Prostate gland (tissue), 2 donors: ENCODE results near the gene SLC39A13. TPM values are rescaled to one million over a fixed set of nuclear protein-coding genes. Genes with fewer than 3 reads are reported as not detected.
A peak's percentile ranks its signal among the peaks of the same experiment; 100 is the strongest.

Experiments used
- DNase-seq: peaks from one replicate; pipeline ENCODE4 v3.0.0-alpha.2; 2019; ENCODE audit warnings: low spot score
- H3K27ac ChIP-seq, 2 donors: fragments of 200-600 bp; sonication (generic); 2 replicates each; pipeline ENCODE4 v1.5.1; 2017 to 2019
- H3K27me3 ChIP-seq: fragments of 200-600 bp; sonication (generic); replicated peaks from 2 replicates; pipeline ENCODE4 v1.5.1; 2019; ENCODE audit not compliant: insufficient read depth
- H3K36me3 ChIP-seq, 2 donors: fragments of 200-600 bp; sonication (generic); 1 replicate in 1 of 2; 2 replicates in 1 of 2; pipeline versions ENCODE4 v1.5.1 to v1.8.1; 2017 to 2019
- H3K4me1 ChIP-seq: fragments of 200-600 bp; sonication (generic); replicated peaks from 2 replicates; pipeline ENCODE4 v1.5.1; 2019
- H3K4me3 ChIP-seq, 2 donors: fragments of 200-600 bp; sonication (generic); 2 replicates each; pipeline ENCODE4 v1.5.1; 2017 to 2019
- H3K9me3 ChIP-seq: fragments of 200-600 bp; sonication (generic); 2 replicates; pipeline ENCODE4 v1.5.1; 2017
- POLR2A ChIP-seq: fragments of 450-650 bp; IDR thresholded peaks from one replicate; pipeline ENCODE4 v1.6.1; 2016; ENCODE audit warnings: antibody characterized with exemption, mild to moderate bottlenecking
- POLR2AphosphoS5 ChIP-seq: sonication (generic); formaldehyde crosslinking; IDR thresholded peaks from one replicate; pipeline ENCODE4 v1.6.1; 2017; ENCODE audit warnings: antibody characterized with exemption
- WGBS: methylation state at CpG from one replicate; pipeline ENCODE4 v1.1.5; 2018; 5-methylcytosine and 5-hydroxymethylcytosine counted together
- intact Hi-C: fragments of 100-400 bp; cut with DNase I; formaldehyde crosslinking; loops from one replicate; pipeline ENCODE4 v1.14.2; 2022
- total RNA-seq, 2 donors: library from RNA; depleted of rRNA; stranded (reverse); fragments of >200 nt; gene quantifications; one replicate each; pipeline ENCODE4 v1.1.0, GENCODE V29; 2016
- TF ChIP-seq, protein P1 (sequence below), 4 experiments: fragments of 200-600 bp in 2 of 4; fragments of 450-650 bp in 2 of 4; sonication (generic) in 2 of 4; IDR thresholded peaks; 1 replicate in 3 of 4; 2 replicates in 1 of 4; pipeline ENCODE4 v1.5.1; 2016 to 2019; ENCODE audit warnings: antibody characterized with exemption in 4 of 4, mild to moderate bottlenecking in 2 of 4, moderate library complexity in 2 of 4

SLC39A13 gene
- total RNA-seq, 2 donors from 2014 or later: 53.1 to 93.7 TPM

GRCh38 chr11:47425611-47426010, 17.2 kb downstream of the SLC39A13 start:
- H3K4me3 ChIP-seq: peak overlapping the region; percentile 80 to 85
- no peaks in the 10 kb centered on the region for H3K27me3 ChIP-seq
- no peak for DNase-seq
- under 1% methylated on average over 14 of the region's 14 CpGs for WGBS
- peaks cover 0 to 13% of the 10 kb centered on the region in 2 donors for H3K36me3 ChIP-seq
- TF ChIP-seq POLR2AphosphoS5 (no peak), POLR2A (no peak)
- TF ChIP-seq, protein P1, sequence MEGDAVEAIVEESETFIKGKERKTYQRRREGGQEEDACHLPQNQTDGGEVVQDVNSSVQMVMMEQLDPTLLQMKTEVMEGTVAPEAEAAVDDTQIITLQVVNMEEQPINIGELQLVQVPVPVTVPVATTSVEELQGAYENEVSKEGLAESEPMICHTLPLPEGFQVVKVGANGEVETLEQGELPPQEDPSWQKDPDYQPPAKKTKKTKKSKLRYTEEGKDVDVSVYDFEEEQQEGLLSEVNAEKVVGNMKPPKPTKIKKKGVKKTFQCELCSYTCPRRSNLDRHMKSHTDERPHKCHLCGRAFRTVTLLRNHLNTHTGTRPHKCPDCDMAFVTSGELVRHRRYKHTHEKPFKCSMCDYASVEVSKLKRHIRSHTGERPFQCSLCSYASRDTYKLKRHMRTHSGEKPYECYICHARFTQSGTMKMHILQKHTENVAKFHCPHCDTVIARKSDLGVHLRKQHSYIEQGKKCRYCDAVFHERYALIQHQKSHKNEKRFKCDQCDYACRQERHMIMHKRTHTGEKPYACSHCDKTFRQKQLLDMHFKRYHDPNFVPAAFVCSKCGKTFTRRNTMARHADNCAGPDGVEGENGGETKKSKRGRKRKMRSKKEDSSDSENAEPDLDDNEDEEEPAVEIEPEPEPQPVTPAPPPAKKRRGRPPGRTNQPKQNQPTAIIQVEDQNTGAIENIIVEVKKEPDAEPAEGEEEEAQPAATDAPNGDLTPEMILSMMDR (IDR thresholded peaks at IDR 0.05): no peak
- H3K9me3 ChIP-seq: no peaks in the 10 kb centered on the region
- peak overlapping the region; percentile 84 to 91 for H3K27ac ChIP-seq
- H3K4me1 ChIP-seq: peaks cover 9% of the 10 kb centered on the region
- intact Hi-C loops: loop anchor here (10.0 kb wide), 1 partner anchor 151 kb away; the partner anchor contains the start of gene MADD

- WGBS: under 1% methylated on average over 62 of the region's 62 CpGs
- TF ChIP-seq POLR2A (peak; percentile 49), POLR2AphosphoS5 (peak; percentile 92)
- TF ChIP-seq, protein P1 (IDR thresholded peaks at IDR 0.05): no peak
- Histone ChIP-seq H3K4me3 (peak within 1 kb of the TSS; percentile 80 to 85), H3K36me3 (peaks cover 0 to 13% of the 10 kb centered on the region in 2 donors), H3K27me3 (no peaks in the 10 kb centered on the region), H3K9me3 (no peaks in the 10 kb centered on the region), H3K4me1 (peaks cover 9% of the 10 kb centered on the region), H3K27ac (peak within 1 kb of the TSS; percentile 84 to 91)
- intact Hi-C loops: loop anchor here (10.0 kb wide), 1 partner anchor 152 kb away; the partner anchor contains the start of gene MADD
- DNase-seq: peak; percentile 98
These were observed 17.9 kb downstream of the SLC39A13 start, which contains the start of gene PSMC3 for GRCh38 chr11:47426062-47426956. TSS of gene PSMC3 (minus strand) at chr11:47426439. CDS start at chr11:47426279, 160 bp downstream.

DNA sequence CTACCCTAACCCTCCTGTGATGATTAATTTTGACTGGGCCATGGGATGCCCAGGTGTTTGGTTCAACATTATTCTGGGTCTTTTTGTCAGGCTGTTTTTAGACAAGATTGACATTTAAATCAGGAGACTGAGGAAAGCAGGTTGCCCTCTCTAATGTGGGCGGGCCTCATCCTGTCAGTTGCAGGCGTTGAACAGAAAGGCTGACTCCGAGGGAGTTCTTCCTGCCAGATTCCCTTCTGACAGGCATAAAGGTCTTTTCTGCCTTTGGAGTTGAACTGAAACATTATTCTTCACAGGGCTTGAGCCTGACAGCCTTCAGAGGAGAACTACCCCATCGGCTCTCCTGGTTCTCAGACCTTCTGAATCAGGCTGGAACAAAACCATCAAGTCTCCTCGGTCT, 22.1 kb downstream of the SLC39A13 start:
- 63% methylated on average over 5 of the region's 5 CpGs for WGBS
- H3K4me3 ChIP-seq: no peak overlapping the region
- TF ChIP-seq POLR2AphosphoS5: no peak
- TF ChIP-seq, protein P1 (IDR thresholded peaks at IDR 0.05): no peak
- TF ChIP-seq POLR2A: no peak
- DNase-seq: no peak
- H3K36me3 ChIP-seq: no peaks in the 10 kb centered on the region
- intact Hi-C loops: no loop called here
- no peak overlapping the region for H3K27ac ChIP-seq
- no peaks in the 10 kb centered on the region for H3K9me3 ChIP-seq
- H3K27me3 ChIP-seq: no peaks in the 10 kb centered on the region
- peaks cover under 1% of the 10 kb centered on the region for H3K4me1 ChIP-seq

DNA sequence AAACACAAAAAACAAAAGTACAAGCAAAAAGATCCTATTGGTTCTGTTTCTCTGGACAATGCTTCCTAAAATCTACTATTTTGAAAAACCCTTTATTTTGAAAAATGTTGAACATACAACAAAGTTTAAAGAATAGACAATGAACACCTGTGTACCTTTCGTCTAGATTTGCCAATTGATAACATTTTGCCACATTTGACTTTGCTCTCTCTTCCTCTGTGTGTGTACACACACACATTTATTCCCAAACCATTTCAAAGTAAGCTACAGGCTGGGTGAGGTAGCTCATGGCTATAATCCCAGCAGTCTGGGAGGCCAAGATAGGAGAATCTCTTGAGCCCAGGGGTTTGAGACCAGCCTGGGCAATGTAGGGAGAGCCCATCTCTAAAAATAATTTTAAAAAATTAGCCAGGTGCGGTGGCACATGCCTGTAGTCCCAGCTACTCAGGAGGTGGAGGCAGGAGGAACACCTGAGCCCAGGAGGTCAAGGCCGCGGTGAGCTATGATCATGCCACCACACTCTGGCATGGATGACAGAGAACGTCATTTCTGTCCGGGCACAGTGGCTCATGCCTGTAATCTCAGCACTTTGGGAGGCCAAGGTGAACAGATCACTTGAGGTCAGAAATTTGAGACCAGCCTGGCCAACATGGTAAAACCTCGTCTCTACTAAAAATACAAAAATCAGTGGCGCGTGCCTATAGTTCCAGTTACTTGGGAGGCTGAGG, 23.1 kb downstream of the SLC39A13 start:
- no peak overlapping the region for H3K27ac ChIP-seq
- H3K4me3 ChIP-seq: no peak overlapping the region
- H3K4me1 ChIP-seq: no peaks in the 10 kb centered on the region
- intact Hi-C loops: no loop called here
- H3K27me3 ChIP-seq: no peaks in the 10 kb centered on the region
- no peaks in the 10 kb centered on the region for H3K9me3 ChIP-seq
- TF ChIP-seq POLR2AphosphoS5: no peak
- TF ChIP-seq, protein P1 (IDR thresholded peaks at IDR 0.05): no peak
- TF ChIP-seq POLR2A: no peak
- WGBS: 88% methylated on average over 9 of the region's 9 CpGs
- no peaks in the 10 kb centered on the region for H3K36me3 ChIP-seq
- no peak for DNase-seq
